Dermis blood vessel endothelial cell (primary cell): Measurements from ENCODE around the gene FBLN1. TPM values are rescaled to one million over a fixed set of nuclear protein-coding genes. Genes with fewer than 3 reads are reported as not detected.

Experiments used
- DNase-seq: peaks from one replicate; pipeline ENCODE4 v3.0.0; 2010
- total RNA-seq: library from RNA; depleted of rRNA; stranded (reverse); fragments of >200 nt; gene quantifications from 2 replicates; pipeline ENCODE4 v1.2.3, GENCODE V29; 2014

The FBLN1 gene
- total RNA-seq, 1 donor from 2014 or later, result 0.34 TPM

DNA sequence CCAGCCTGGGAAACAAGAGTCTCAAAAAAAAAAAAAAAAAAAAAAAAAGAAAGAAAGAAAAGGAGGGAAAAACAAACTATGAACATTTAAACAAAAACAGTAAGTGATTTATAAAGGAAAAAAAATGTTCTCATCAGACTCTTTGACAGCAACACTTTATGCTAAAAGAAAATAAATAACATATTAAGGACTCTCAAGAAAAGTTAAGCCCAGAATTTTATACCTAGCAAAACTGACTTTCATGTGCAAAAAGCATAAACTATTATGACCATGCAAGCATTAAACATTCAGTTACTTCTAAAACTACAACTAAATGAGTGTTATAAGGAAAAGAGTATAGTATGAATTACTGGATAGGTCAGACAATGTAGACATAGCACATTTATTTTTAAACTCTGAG, 68.4 kb downstream of the FBLN1 start:
- DNase-seq, result no peak

DNA sequence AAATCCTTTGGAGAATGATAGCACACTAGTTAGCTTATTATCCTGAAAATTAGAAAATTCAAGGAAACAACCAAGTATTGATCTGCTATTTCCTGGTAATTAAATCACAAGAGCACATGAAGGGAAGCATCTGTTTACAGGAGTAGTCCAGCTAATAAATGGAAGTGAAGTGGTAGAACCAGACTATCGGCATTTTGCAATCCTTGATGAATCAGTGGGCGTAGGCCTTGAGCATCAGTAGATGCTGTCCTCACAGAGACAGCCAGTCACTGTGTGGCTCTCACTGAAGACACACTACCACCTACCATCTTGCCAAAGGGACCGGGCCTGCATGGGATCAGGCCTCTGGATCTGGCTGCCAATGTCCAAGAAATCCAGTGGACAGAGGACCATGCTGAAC, 69.8 kb downstream of the FBLN1 start:
- no peak for DNase-seq

DNA sequence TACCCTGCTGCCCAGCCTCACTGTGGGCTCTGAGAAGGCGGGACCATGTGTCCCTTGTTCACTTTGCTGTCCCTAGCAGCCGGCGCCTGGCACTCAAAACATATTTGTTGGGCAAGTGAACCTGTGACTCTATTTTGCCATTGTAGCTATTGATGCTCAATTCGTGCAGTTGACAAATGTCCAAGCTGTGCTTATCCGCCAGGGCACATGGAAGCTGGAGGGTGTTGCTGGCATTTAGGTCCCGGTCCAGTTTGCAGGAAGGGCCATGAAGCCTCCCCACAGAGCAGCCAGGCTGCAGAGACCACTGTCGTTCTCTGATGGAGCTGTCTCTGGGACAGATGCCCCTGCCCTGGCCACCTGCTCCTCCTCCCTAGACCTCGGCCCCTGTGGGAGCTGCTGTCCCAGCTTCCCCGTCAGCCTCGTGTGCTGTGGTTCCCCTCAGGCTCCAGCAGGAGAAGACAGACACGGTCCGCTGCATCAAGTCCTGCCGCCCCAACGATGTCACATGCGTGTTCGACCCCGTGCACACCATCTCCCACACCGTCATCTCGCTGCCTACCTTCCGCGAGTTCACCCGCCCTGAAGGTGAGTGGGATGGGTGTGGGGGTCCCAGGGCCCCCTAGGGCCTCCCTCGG, 71.5 kb downstream of the FBLN1 start:
- DNase-seq, result no peak

GRCh38 chr22:45575173-45575572, 72.5 kb downstream of the FBLN1 start:
- DNase-seq, result no peak

DNA sequence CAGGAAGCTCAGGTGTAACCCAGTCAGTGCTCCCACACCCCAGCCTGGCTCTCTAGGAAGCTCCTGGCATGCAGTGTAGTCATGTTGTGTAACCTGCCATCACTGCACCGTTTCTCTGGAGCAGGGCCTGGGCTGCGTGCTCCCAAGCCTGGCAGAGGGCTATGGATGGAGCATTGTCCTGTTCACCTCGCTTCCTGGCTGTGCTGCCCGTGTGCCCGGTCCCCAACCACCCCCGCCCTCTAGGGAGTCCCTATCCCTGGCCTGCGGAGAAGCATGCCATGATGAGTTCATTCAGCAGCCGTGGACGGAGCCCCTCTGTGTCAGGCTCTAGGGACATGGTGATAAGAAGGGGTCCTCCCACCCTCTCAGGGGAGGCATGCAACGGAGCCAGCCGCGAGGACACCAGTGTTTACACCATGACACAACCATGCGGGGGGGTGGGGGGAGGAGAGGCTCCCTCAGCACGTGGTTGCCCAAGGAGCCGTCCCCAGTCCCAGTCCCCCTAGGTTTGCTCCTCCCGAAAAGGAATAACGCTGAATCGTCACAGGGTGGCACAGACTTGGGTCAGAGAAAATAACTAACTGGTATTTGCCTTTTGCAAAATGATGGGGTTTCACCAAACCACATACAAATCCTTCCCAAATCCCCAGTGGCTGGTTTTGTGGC, 73.1 kb downstream of the FBLN1 start:
- DNase-seq, result no peak

DNA sequence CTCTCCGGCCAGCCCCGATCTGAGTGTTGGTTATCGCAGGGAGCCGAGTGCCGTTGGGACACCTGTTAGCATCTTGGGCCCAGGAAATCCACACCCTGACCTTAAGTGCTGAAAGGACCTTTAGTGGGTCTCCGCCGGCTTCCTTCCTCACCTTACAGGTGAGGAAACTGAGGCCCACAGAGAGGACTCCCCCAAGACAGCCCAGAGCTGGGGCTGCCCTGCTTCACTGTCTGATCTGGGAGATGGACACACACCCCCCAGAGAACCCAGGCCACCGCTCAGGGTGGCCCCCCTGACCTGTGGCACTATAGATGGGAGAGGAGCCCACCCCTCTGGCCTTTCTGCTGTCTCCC, 73.6 kb downstream of the FBLN1 start:
- DNase-seq, result no peak

GRCh38 chr22:45576730-45577464, 74.2 kb downstream of the FBLN1 start:
- no peak for DNase-seq

- peak; percentile 91 for DNase-seq
Observed at GRCh38 chr22:45577746-45578523, 75.3 kb downstream of the FBLN1 start.

- DNase-seq, result no peak
Observed at GRCh38 chr22:45578524-45579147, 76.0 kb downstream of the FBLN1 start.

DNA sequence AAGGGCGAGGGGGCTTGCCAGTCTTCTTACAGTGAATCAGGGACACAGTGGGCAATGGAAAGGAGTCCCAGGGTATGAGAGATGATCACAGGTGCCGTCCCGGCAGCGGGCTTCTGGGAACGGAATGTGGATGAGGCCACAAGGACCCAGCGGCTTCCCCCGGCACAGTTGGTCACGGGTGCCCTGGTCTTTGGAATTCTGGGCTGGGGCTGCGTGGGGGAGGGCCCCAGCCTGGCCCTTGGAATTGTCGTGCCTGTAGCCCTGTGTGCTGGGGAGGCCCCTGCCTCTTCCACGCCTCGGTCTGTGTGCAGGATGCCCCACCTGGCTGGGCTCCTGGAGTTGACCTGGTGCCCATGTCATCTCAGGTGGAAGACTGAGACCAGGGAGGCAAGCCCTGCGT, 76.6 kb downstream of the FBLN1 start:
- DNase-seq, result no peak

DNA sequence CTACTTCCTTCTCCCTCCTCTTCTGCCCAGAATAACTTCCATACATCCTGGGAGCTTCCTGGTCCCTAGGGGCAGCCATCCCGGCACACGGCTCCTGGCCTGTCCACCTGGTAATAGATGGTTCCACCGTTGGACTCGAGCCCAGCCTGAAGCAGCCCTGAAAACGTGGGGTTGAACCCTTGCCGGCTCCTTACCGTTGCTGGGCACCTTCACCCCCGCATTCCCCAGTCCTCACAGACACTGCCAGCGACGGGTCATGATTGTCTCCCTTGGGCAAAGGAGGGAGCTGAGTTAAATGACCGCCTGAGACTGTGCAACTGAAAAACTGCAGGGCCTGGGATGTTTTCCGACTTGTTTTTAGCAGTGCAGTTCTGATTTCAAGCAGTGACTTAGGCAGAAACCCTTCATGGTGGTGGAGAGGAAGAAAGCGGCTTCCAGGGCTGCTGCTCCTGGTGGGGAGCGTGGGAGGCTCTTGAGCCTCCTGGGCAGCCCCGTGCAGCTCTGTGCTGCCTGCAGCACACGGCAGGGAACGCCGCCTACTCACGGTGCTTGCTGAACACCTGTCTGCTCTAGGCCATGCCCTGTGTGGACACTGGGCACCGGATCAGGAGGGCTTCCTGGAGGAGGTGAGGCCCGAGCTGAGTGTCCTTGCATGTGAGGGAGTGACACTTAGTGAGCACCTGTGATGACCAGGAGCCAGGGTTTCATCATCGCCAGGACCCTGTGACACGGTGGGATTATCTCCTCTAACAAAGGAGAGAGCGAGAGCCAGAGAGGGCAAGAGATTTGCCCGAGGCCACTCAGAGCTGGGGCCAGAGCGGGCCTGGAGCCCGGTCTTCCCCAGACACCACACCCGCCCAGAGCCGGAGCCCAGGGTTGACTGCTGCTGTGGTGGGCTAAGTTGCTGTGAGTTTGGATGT, 77.4 kb downstream of the FBLN1 start:
- DNase-seq, result no peak

DNA sequence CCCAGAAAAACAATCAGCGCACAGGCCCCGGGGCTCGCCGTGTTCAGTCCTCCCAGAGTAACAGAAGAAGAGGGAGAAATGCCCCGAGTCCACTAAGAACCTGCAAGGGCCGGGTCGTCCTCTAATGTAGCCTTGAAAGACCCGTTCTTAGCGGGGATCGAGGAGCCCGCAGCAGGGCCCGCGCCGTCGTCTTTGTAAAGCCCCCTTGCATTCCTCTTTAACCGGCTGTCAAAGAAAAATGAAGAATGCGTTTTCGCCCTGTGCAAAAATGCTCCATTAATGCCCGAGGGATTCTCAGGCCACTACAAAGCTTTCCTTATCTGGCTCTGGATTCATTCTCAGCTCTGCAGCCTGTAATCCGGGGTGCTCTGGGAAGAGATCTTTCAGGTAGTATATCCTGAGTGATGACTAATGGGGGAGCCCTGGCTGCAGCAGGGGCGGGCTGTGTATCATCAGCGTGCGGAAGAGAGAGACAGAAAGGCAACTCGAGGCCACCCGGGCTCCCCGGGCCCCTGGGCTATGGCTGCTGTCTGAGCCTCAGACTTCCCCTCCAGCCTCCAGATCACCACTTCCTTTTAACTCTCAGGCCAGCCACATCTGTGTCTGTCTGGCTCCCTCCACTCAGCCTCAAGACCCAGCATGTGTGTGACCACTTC, 78.2 kb downstream of the FBLN1 start:
- no peak for DNase-seq

- no peak for DNase-seq
Observed at GRCh38 chr22:45581549-45582080, 78.9 kb downstream of the FBLN1 start.

- no peak for DNase-seq
Observed at GRCh38 chr22:45582236-45582954, 79.7 kb downstream of the FBLN1 start.

GRCh38 chr22:45582955-45583320, 80.3 kb downstream of the FBLN1 start:
- DNase-seq, result no peak

- DNase-seq, result no peak
Observed at GRCh38 chr22:45583504-45583903, 80.8 kb downstream of the FBLN1 start.

DNA sequence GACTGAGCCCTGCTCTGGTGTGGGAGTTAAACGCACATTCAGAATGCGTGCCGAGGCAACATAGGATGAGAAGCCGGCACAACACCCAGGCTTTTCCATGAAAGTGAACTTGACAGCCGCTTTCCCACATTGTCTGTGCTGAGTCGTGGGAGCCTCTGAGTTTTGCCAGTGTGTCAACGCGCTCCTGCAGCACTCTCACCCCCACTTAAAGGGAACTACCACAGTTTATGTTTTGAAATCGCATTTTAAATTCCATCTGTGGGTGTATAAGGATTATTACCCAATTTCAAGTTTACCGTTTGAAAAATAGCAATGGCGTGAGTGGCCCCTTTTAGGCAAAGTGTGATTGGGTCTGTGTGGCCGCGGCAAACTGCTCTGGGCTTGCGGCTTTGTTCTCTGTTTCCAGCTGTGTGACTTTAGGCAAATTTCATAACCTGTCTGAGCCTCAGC, 81.5 kb downstream of the FBLN1 start:
- no peak for DNase-seq

DNA sequence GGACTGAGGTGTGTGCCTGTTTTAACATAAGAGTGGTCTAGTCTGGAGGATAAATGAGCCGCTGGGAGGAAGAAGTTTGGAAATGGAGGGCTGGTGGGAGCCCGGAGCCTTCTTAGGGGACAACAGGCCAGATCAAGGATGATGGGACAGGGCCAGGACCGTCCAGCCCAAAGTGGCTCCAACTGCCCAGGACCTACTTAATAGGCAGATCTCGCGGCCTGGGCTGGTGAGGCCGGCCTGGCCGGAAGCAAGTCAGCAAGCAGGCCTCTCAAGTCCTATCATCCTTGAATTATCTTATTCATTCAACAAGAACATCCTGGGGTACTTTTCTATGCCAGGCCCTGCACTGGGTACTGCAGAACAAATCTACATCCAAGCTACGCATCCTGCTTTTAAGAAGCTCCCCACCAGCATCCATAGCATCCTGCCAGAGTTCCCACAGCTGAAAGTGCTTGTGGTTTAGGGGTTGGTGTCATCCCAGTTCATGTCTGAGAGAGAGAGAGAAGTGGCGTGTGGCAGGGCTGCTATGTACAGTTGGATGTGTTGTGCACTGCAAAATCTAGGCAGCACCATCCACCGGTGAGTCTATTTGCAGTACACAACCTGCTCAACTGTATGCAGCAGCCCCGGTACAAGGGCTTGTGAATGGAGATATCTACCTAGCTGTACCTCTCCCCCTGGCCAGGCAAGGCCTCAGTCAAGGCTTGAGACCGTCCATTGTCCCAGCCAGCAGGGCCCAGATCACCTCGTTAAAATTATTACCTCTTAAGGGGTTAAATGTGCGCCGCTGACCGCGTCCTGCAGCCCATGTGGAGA, 82.1 kb downstream of the FBLN1 start:
- no peak for DNase-seq

DNA sequence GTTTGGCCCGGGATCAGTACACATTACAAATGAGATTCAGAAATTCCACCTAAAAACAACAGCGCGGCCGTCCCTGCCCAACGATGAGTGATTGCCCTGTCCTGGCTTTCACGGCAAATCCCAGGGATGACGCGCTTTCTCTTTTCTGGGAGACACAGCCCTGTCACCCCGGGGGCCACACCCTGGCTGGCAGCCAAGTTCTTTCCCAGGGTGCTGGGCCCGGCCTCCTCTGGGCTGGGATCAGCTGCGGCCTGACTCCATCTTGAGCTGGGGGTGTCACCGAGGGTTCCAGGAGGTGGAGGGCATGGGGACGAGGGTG, 82.7 kb downstream of the FBLN1 start:
- no peak for DNase-seq
